ENCODE results near the gene TRAPPC5.

DNA sequence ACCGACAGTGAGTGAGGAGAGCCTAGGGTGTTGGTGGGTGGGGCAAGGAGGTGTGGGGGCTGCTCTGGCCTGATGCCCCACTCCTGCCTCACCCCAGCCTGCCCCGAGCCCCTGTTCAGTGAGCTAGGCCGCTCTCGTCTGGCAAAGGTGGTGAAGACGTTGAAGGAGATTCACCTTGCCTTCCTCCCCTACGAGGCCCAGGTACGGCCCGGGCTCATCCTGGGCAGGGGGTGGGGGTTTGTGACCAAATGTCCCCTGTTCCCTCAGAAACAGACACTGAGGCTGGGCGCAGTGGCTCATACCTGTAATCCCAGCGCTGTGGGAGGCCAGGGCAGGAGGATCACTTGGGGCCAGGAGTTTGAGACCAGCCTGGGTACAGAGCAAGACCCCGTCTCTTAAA lies 39.8 kb upstream of the TRAPPC5 start:
- no peak for TF ChIP-seq ZC3H10 (CRISPR knock-in tag; IDR thresholded peaks at IDR 0.05)
- TF ChIP-seq RARB (CRISPR knock-in tag; IDR thresholded peaks at IDR 0.05) = no peak
- TF ChIP-seq ZNF8 (CRISPR knock-in tag; IDR thresholded peaks at IDR 0.05) = no peak
